Transverse colon (tissue), 4 donors: ENCODE measurements around the gene DCTN5. TPM values are rescaled to one million over a fixed set of nuclear protein-coding genes. Genes with fewer than 3 reads are reported as not detected.
"Not testable (repeated sequence)": the region's sequence is repeated elsewhere in the genome, so short reads cannot be mapped to it uniquely, and the experiment has no call there.

Source experiments
- DNase-seq: peaks from one replicate; pipeline ENCODE4 v3.0.0-alpha.2; 2019
- H3K27ac ChIP-seq, 4 donors: fragments of 200-600 bp; sonication (generic); 2 replicates each; pipeline ENCODE4 v1.5.1; 2016 to 2018; ENCODE audit warnings: inconsistent platforms in 4 of 4
- H3K27me3 ChIP-seq: fragments of 200-600 bp; sonication (generic); 2 replicates; pipeline ENCODE4 v1.5.1; 2017; ENCODE audit warnings: inconsistent platforms
- H3K36me3 ChIP-seq, 4 donors: fragments of 200-600 bp; sonication (generic); 2 replicates each; pipeline ENCODE4 v1.5.1; 2017 to 2019; ENCODE audit warnings: inconsistent platforms in 4 of 4
- H3K4me1 ChIP-seq, 4 donors: fragments of 200-600 bp; sonication (generic); 2 replicates each; pipeline ENCODE4 v1.5.1; 2017 to 2020; ENCODE audit warnings: inconsistent platforms in 4 of 4
- H3K4me3 ChIP-seq, 4 donors: fragments of 200-600 bp; sonication (generic); 1 replicate in 1 of 4; 2 replicates in 3 of 4; pipeline versions ENCODE4 v1.5.1 to v1.6.1; 2017 to 2019; ENCODE audit warnings: inconsistent platforms in 4 of 4
- H3K9me3 ChIP-seq, 2 donors: fragments of 200-600 bp; sonication (generic); 2 replicates each; pipeline ENCODE4 v1.5.1; 2017 to 2019; ENCODE audit warnings: inconsistent platforms in 2 of 2
- EP300 ChIP-seq: sonication (generic); formaldehyde crosslinking; IDR thresholded peaks from one replicate; pipeline ENCODE4 v1.6.1; 2017; ENCODE audit warnings: antibody characterized with exemption, low read depth
- POLR2A ChIP-seq: fragments of 450-650 bp; IDR thresholded peaks from one replicate; pipeline ENCODE4 v1.6.1; 2016; ENCODE audit warnings: antibody characterized with exemption, mild to moderate bottlenecking, moderate library complexity
- POLR2AphosphoS5 ChIP-seq, 3 donors: sonication (generic); formaldehyde crosslinking; IDR thresholded peaks; one replicate each; pipeline ENCODE4 v1.6.1; 2016; ENCODE audit warnings: antibody characterized with exemption in 3 of 3
- WGBS, 2 donors: methylation state at CpG; one replicate each; pipeline ENCODE4 v1.1.5; 2018; ENCODE audit warnings: low coverage in 1 of 2; 5-methylcytosine and 5-hydroxymethylcytosine counted together
- in situ Hi-C, 4 donors: fragments of 200-750 bp; cut with MboI; loops; one replicate each; pipeline versions ENCODE4 v1.15.0 to v1.15.1; 2017; ENCODE audit warnings: low sequenced_read_pairs in 3 of 4, low pct_ligation_motif_present in 1 of 4, low pct_unique_long_range_greater_than_20kb in 1 of 4
- intact Hi-C: fragments of 100-400 bp; cut with DNase I; formaldehyde crosslinking; loops from one replicate; pipeline ENCODE4 v1.15.1; 2023; ENCODE audit warnings: low total_unique reads
- total RNA-seq, 4 donors: library from RNA; depleted of rRNA; stranded (reverse); fragments of >200 nt; gene quantifications; one replicate each; pipeline ENCODE4 v1.1.0, GENCODE V29; 2016
- TF ChIP-seq, protein P1 (sequence below), 5 experiments: fragments of 200-600 bp in 3 of 5; fragments of 450-650 bp in 2 of 5; sonication (generic) in 3 of 5; IDR thresholded peaks; 1 replicate in 2 of 5; 2 replicates in 3 of 5; pipeline ENCODE4 v1.5.1; 2016 to 2017; ENCODE audit warnings: antibody characterized with exemption in 5 of 5, inconsistent platforms in 3 of 5, mild to moderate bottlenecking in 2 of 5, moderate library complexity in 1 of 5

Gene DCTN5
- total RNA-seq, 4 donors from 2014 or later: 8.0 to 52.2 (median 37.5) TPM

DNA sequence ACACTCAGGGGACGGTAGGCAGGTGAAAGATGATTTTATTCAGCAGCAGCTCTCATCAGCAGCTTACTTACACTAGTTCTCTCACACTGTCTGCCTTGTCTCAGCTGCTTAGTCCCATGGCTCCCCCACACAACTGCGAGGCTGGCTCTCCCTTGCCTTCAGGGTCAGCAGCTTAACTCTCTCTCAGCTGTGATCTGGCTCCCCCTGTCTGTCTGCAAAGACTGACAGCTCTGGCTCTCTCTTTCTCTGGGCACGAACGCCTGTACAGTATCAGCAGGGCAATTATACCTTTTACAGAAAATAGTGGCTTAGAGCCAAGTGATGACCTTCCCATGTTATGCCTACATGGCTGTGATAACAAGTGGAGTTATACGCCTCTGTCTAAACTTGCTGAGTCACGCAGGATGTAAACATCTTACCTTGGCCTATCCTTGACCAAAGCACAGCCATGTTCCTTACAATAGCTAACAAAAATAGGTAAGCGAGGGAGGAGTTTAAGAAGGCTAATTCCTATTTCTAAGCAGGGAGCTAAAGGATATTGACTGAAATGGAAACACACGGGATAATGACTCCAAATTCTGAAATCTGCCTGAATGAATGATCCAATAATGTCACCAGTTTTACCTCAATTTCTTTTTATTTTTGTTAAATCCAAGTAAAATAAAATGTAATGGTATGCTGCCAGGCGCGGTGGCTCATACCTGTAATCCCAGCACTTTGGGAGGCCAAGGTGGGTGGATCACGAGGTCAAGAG lies 44.1 kb upstream of the DCTN5 start:
- Histone ChIP-seq H3K4me1 (peaks cover 12 to 22% (median 14%) of the 10 kb centered on the region in 4 donors), H3K9me3 (no peaks in the 10 kb centered on the region), H3K27me3 (no peaks in the 10 kb centered on the region), H3K27ac (no peak overlapping the region), H3K4me3 (no peak overlapping the region), H3K36me3 (peaks cover 0 to 13% (median 3%) of the 10 kb centered on the region in 4 donors)
- in situ Hi-C loops (no loop called here), intact Hi-C loops (no loop called here)
- WGBS, 2 donors: 79 to 86% methylated on average over 10 to 11 of the region's 11 CpGs
- DNase-seq: peak; percentile 18
- TF ChIP-seq POLR2A: no peak
- TF ChIP-seq, protein P1, sequence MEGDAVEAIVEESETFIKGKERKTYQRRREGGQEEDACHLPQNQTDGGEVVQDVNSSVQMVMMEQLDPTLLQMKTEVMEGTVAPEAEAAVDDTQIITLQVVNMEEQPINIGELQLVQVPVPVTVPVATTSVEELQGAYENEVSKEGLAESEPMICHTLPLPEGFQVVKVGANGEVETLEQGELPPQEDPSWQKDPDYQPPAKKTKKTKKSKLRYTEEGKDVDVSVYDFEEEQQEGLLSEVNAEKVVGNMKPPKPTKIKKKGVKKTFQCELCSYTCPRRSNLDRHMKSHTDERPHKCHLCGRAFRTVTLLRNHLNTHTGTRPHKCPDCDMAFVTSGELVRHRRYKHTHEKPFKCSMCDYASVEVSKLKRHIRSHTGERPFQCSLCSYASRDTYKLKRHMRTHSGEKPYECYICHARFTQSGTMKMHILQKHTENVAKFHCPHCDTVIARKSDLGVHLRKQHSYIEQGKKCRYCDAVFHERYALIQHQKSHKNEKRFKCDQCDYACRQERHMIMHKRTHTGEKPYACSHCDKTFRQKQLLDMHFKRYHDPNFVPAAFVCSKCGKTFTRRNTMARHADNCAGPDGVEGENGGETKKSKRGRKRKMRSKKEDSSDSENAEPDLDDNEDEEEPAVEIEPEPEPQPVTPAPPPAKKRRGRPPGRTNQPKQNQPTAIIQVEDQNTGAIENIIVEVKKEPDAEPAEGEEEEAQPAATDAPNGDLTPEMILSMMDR (IDR thresholded peaks at IDR 0.05): no peak
- TF ChIP-seq POLR2AphosphoS5 (IDR thresholded peaks at IDR 0.05): no peak
- no peak for TF ChIP-seq EP300

DNA sequence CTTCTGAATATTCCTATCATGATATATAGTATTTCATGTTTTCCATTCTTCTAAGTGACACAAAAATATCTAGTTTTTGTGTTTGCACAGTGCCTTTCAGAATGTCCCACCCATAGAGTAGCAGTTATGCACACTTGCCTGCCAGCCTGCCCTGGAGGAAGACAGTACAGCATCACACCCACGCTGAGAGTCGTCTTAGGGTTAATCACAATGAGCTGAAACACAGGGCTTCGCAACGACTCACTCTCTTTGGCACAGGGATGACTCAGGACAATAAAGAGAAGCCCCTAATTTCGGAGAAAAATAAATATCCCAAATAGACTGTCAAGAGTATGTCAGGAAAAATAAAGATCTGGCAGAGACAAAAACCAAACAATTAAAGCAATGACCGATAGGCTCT lies 33.5 kb upstream of the DCTN5 start:
- intact Hi-C loops (no loop called here), in situ Hi-C loops (no loop called here)
- H3K27ac ChIP-seq: no peak overlapping the region

DNA sequence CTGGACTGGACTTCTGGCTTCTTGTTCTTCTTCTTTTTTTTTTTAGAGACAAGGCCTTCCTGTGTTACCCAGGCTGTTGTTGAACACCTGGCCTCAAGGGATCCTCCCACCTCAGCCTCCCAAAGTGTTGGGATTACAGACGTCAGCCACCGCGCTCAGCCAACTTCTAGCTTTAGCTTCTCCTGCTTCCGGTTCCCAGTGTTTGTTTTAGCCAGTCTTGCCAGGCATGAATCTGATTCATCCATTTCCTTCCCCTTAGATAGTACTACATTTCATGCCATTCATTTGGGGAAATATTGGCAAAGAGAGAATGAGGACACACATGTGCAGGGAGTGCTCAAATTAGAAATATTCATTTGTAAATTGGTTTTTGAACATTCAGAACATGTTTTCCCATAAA lies 33.1 kb upstream of the DCTN5 start:
- H3K4me1 ChIP-seq: no peaks in the 10 kb centered on the region
- H3K9me3 ChIP-seq: no peaks in the 10 kb centered on the region
- 76 to 86% methylated on average over 4 of the region's 4 CpGs for WGBS, 2 donors
- H3K27me3 ChIP-seq: no peaks in the 10 kb centered on the region
- peaks cover 0 to 7% (median 2%) of the 10 kb centered on the region in 4 donors for H3K36me3 ChIP-seq
- TF ChIP-seq, protein P1 (IDR thresholded peaks at IDR 0.05): no peak
- TF ChIP-seq EP300: no peak
- no peak for TF ChIP-seq POLR2AphosphoS5 (IDR thresholded peaks at IDR 0.05)
- no peak for TF ChIP-seq POLR2A
- no peak overlapping the region for H3K4me3 ChIP-seq
- intact Hi-C loops: no loop called here
- in situ Hi-C loops: no loop called here
- no peak overlapping the region for H3K27ac ChIP-seq
- DNase-seq: no peak

More for the DNA sequence above, 33.5 kb upstream of the DCTN5 start:
- DNase-seq: no peak
- H3K4me1 ChIP-seq: no peaks in the 10 kb centered on the region
- H3K36me3 ChIP-seq: peaks cover 0 to 7% (median 2%) of the 10 kb centered on the region in 4 donors
- no peak overlapping the region for H3K4me3 ChIP-seq
- H3K27me3 ChIP-seq: no peaks in the 10 kb centered on the region
- TF ChIP-seq, protein P1 (IDR thresholded peaks at IDR 0.05): no peak
- TF ChIP-seq EP300 (no peak), POLR2AphosphoS5 (IDR thresholded peaks at IDR 0.05) (no peak), POLR2A (no peak)
- 81 to 85% methylated on average over 6 of the region's 6 CpGs for WGBS, 2 donors
- H3K9me3 ChIP-seq: no peaks in the 10 kb centered on the region

DNA sequence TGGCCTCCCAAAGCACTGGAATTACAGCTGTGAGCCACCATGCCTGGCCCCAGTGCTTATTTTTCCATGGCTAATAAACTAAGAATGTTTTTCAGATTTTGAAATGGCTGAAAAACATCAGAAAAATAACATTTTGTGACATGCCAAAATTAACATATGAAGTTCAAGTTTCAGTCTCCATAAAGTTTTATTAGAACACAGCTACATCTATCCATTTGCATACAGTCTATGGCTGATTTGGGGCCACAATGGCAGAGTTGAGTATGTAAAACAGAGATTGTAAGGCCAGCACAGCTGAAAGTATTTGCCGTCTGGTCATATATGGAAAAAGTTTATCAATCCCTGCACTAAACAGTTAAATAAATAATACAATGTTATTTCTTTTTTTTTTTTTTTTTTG lies 31.3 kb upstream of the DCTN5 start:
- no peak for DNase-seq
- no peak for TF ChIP-seq POLR2A
- TF ChIP-seq, protein P1 (IDR thresholded peaks at IDR 0.05): no peak
- no peak for TF ChIP-seq POLR2AphosphoS5 (IDR thresholded peaks at IDR 0.05)
- TF ChIP-seq EP300: no peak
- Histone ChIP-seq H3K36me3 (peaks cover 0 to 7% (median 2%) of the 10 kb centered on the region in 4 donors), H3K27ac (no peak overlapping the region), H3K4me1 (no peaks in the 10 kb centered on the region), H3K27me3 (no peaks in the 10 kb centered on the region), H3K9me3 (no peaks in the 10 kb centered on the region), H3K4me3 (no peak overlapping the region)
- intact Hi-C loops (no loop called here), in situ Hi-C loops (no loop called here)
- WGBS, 2 donors: 100% methylated on average over 1 of the region's 1 CpG

DNA sequence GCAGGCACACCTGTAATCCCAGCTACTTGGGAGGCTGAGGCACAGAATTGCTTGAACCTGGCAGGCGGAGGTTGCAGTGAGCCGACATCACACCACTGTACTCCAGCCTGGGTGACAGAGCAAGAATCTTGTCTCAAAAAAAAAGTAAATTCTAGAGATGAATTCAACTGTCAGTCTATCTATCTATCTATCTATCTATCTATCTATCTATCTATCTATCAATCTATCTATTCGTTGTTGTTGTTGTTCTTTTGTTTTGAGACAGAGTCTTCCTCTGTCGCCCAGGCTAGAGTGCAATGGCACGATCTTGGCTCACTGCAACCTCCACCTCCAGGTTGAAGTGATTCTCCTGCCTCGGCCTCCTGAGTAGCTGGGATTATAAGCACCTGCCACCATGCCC lies 30.4 kb upstream of the DCTN5 start:
- H3K4me1 ChIP-seq, in situ Hi-C loops, H3K27ac ChIP-seq, H3K9me3 ChIP-seq, H3K36me3 ChIP-seq, H3K4me3 ChIP-seq, intact Hi-C loops, DNase-seq, H3K27me3 ChIP-seq: not testable (repeated sequence)
- WGBS, 2 donors: 91 to 94% methylated on average over 4 to 6 of the region's 6 CpGs
